ENCODE measurements around the gene MRM2. TPM values are rescaled to one million over a fixed set of nuclear protein-coding genes. Genes with fewer than 3 reads are reported as not detected.

Gene MRM2
- total and polyA plus RNA-seq, 10 of the 15 experiments (the other 5 are each of a cell fraction or from before 2014, with no cell fraction given): 43.2 to 128 (median 71.4) TPM

- no TSS peak for BruUV-seq (replicated peaks)
- in situ Hi-C loops (cut with MboI): no loop called here
- DNase-seq (ENCODE audit: low read depth, low spot score): no peak
These were observed 49.0 kb downstream of the MRM2 start for GRCh38 chr7:2192831-2193534.

More at GRCh38 chr7:2192831-2193534, 49.0 kb downstream of the MRM2 start:
- ATAC-seq: no peak
- SMC1A ChIA-PET (ENCODE audit: uncharacterized antibody, unreplicated experiment): no interaction called here
- Histone ChIP-seq H3K27me3 (replicated peaks in 1 of 2; ENCODE audit: control insufficient read depth in 2 of 2, insufficient read depth in 2 of 2, low read length in 1 of 2) (no peaks in the 10 kb centered on the region), H3K27ac (ENCODE audit: control insufficient read depth, insufficient read depth) (no peak overlapping the region), H3K9me3 (replicated peaks; ENCODE audit: control insufficient read depth, insufficient read depth, low read length) (peaks cover 6% of the 10 kb centered on the region; the same call in 2 of the 3 replicates), H3K79me2 (ENCODE audit: control insufficient read depth, insufficient read depth, low read length) (no peaks in the 10 kb centered on the region), H3K9ac (ENCODE audit: control insufficient read depth, insufficient read depth, low read length) (no peak overlapping the region), H4K20me1 (ENCODE audit: control insufficient read depth, insufficient read depth) (no peaks in the 10 kb centered on the region), H3K4me2 (ENCODE audit: control insufficient read depth, insufficient read depth) (no peak overlapping the region), H3K36me3 (ENCODE audit: control insufficient read depth in 2 of 2, insufficient read depth in 2 of 2, low read length in 1 of 2) (peaks cover 9 to 16% of the 10 kb centered on the region in 2 experiments), H3K4me1 (ENCODE audit: control insufficient read depth, insufficient read depth, low read length) (no peaks in the 10 kb centered on the region), H3K4me3 (no peak overlapping the region), H2AFZ (ENCODE audit: control insufficient read depth, low read depth, low read length) (no peak overlapping the region)
- intact Hi-C loops (cut with micrococcal nuclease; ENCODE audit: unreplicated experiment): no loop called here
- POLR2A ChIA-PET: interaction anchor here (0.6 kb wide), 1 partner anchor 374 kb away, joined by 4 read pairs; no protein-coding TSS in a partner anchor
- CTCF ChIA-PET: interaction anchor here (0.9 to 1.1 kb wide), 2 partner anchors 93 to 154 kb away, joined by 3 read pairs; no protein-coding TSS in a partner anchor
- WGBS (ENCODE audit: insufficient coverage, insufficient replicate concordance, low lambda C conversion rate, missing lambda C conversion rate): 87% methylated on average over 18 of the region's 18 CpGs
- FAIRE-seq: no peak
- RAD21 ChIA-PET (ENCODE audit: unreplicated experiment): no interaction called here
- TF ChIP-seq ZBTB40 (IDR thresholded peaks at IDR 0.05; ENCODE audit: borderline replicate concordance): no peak
- TF ChIP-seq MAX (IDR thresholded peaks at IDR 0.05; ENCODE audit: low read depth, low read length): no peak
- no peak for TF ChIP-seq CREB1 (IDR thresholded peaks at IDR 0.05; ENCODE audit: low read depth)
- no peak for TF ChIP-seq PAX5 (IDR thresholded peaks at IDR 0.05; ENCODE audit: borderline replicate concordance, low read depth, low read length)
- no peak for TF ChIP-seq SKIL (IDR thresholded peaks at IDR 0.05; ENCODE audit: low read depth, poor library complexity, severe bottlenecking)
